ENCODE results near the gene GLRX. TPM values are rescaled to one million over a fixed set of nuclear protein-coding genes. Genes with fewer than 3 reads are reported as not detected.

Gene GLRX
- total RNA-seq, 2 donors from 2014 or later = 29.2 to 148 TPM

GRCh38 chr5:95804736-95805539, 17.6 kb downstream of the GLRX start:
- ATAC-seq (ENCODE audit: insufficient number of reproducible peaks, low FRiP score, low read depth) (no peak), DNase-seq (ENCODE audit: low spot score) (no peak)
- Histone ChIP-seq H3K27ac (no peak overlapping the region), H3K9me3 (no peaks in the 10 kb centered on the region), H3K4me3 (no peak overlapping the region), H3K36me3 (no peaks in the 10 kb centered on the region), H3K27me3 (replicated peaks; ENCODE audit: insufficient read depth) (no peaks in the 10 kb centered on the region), H3K4me1 (ENCODE audit: control insufficient read depth in 1 of 2, low read depth in 2 of 2) (peaks cover 14 to 26% of the 10 kb centered on the region in 2 donors)
- TF ChIP-seq, protein P1, sequence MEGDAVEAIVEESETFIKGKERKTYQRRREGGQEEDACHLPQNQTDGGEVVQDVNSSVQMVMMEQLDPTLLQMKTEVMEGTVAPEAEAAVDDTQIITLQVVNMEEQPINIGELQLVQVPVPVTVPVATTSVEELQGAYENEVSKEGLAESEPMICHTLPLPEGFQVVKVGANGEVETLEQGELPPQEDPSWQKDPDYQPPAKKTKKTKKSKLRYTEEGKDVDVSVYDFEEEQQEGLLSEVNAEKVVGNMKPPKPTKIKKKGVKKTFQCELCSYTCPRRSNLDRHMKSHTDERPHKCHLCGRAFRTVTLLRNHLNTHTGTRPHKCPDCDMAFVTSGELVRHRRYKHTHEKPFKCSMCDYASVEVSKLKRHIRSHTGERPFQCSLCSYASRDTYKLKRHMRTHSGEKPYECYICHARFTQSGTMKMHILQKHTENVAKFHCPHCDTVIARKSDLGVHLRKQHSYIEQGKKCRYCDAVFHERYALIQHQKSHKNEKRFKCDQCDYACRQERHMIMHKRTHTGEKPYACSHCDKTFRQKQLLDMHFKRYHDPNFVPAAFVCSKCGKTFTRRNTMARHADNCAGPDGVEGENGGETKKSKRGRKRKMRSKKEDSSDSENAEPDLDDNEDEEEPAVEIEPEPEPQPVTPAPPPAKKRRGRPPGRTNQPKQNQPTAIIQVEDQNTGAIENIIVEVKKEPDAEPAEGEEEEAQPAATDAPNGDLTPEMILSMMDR (IDR thresholded peaks at IDR 0.05) = no peak

- ATAC-seq (ENCODE audit: insufficient number of reproducible peaks, low FRiP score, low read depth) (peak; percentile 56), DNase-seq (ENCODE audit: low spot score) (no peak)
- H3K9me3 ChIP-seq = no peaks in the 10 kb centered on the region
- H3K4me3 ChIP-seq = no peak overlapping the region
- H3K4me1 ChIP-seq (ENCODE audit: control insufficient read depth in 1 of 2, low read depth in 2 of 2) = peaks cover 2 to 12% of the 10 kb centered on the region in 2 donors
- H3K36me3 ChIP-seq = no peaks in the 10 kb centered on the region
- no peaks in the 10 kb centered on the region for H3K27me3 ChIP-seq (replicated peaks; ENCODE audit: insufficient read depth)
- TF ChIP-seq, protein P1 (IDR thresholded peaks at IDR 0.05) = no peak
- H3K27ac ChIP-seq = no peak overlapping the region
These were observed 19.0 kb downstream of the GLRX start for GRCh38 chr5:95803271-95804148.

- no peak overlapping the region for H3K27ac ChIP-seq
- DNase-seq (ENCODE audit: low spot score) (no peak), ATAC-seq (ENCODE audit: insufficient number of reproducible peaks, low FRiP score, low read depth) (no peak)
- H3K36me3 ChIP-seq = no peaks in the 10 kb centered on the region
- TF ChIP-seq, protein P1 (IDR thresholded peaks at IDR 0.05) = no peak
- no peak overlapping the region for H3K4me3 ChIP-seq
- H3K9me3 ChIP-seq = no peaks in the 10 kb centered on the region
- no peaks in the 10 kb centered on the region for H3K27me3 ChIP-seq (replicated peaks; ENCODE audit: insufficient read depth)
- H3K4me1 ChIP-seq (ENCODE audit: control insufficient read depth in 1 of 2, low read depth in 2 of 2) = peaks cover 0 to 5% of the 10 kb centered on the region in 2 donors
These were observed 20.6 kb downstream of the GLRX start for GRCh38 chr5:95801961-95802360.

- no peak overlapping the region for H3K4me3 ChIP-seq
- no peaks in the 10 kb centered on the region for H3K36me3 ChIP-seq
- no peaks in the 10 kb centered on the region for H3K27me3 ChIP-seq (replicated peaks; ENCODE audit: insufficient read depth)
- DNase-seq (ENCODE audit: low spot score) = no peak
- no peak overlapping the region for H3K27ac ChIP-seq
- H3K9me3 ChIP-seq = no peaks in the 10 kb centered on the region
- ATAC-seq (ENCODE audit: insufficient number of reproducible peaks, low FRiP score, low read depth) = no peak
- H3K4me1 ChIP-seq (ENCODE audit: control insufficient read depth in 1 of 2, low read depth in 2 of 2) = peaks cover 0 to 5% of the 10 kb centered on the region in 2 donors
- TF ChIP-seq, protein P1 (IDR thresholded peaks at IDR 0.05) = no peak
These were observed 21.0 kb downstream of the GLRX start for GRCh38 chr5:95801532-95801931.

DNA sequence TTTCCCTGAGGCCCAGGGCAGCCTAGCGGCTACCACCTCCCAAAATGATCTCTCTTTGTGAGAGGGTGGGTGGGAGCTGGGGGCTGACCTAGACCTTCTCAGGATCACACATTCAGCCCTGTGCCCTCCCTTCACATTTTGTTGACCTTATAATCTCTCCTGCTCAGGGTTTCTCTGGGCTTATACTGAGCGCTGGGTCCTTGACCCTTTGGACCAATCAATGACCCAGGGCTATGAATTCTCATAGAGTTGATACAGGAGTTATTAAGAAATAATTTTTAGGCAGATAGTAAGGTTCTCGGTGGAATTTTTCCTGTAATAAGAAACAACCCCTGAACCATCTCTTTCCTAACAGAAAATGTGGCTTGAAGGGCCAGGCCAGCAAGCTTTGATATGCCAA, 22.0 kb downstream of the GLRX start:
- TF ChIP-seq, protein P1 (IDR thresholded peaks at IDR 0.05) = no peak
- H3K9me3 ChIP-seq = no peaks in the 10 kb centered on the region
- no peaks in the 10 kb centered on the region for H3K27me3 ChIP-seq (replicated peaks; ENCODE audit: insufficient read depth)
- ATAC-seq (ENCODE audit: insufficient number of reproducible peaks, low FRiP score, low read depth) (no peak), DNase-seq (ENCODE audit: low spot score) (no peak)
- H3K4me3 ChIP-seq = no peak overlapping the region
- no peak overlapping the region for H3K27ac ChIP-seq
- H3K36me3 ChIP-seq = no peaks in the 10 kb centered on the region
- H3K4me1 ChIP-seq (ENCODE audit: control insufficient read depth in 1 of 2, low read depth in 2 of 2) = peaks cover 0 to 5% of the 10 kb centered on the region in 2 donors

Measured in thoracic aorta (tissue), 2 donors.